HG03558 (cell line): Measurements from ENCODE around the gene GTSF1L.
A peak's percentile ranks its signal among the peaks of the same experiment; 100 is the strongest.

Source experiments
- ATAC-seq: cut with Tn5 transposase; IDR thresholded peaks from one replicate; pipeline ENCODE4 v1.9.1; 2021; ENCODE audit warnings: moderate number of reproducible peaks; ENCODE audit not compliant: unreplicated experiment; ENCODE audit errors: extremely low read depth

GTSF1L gene

DNA sequence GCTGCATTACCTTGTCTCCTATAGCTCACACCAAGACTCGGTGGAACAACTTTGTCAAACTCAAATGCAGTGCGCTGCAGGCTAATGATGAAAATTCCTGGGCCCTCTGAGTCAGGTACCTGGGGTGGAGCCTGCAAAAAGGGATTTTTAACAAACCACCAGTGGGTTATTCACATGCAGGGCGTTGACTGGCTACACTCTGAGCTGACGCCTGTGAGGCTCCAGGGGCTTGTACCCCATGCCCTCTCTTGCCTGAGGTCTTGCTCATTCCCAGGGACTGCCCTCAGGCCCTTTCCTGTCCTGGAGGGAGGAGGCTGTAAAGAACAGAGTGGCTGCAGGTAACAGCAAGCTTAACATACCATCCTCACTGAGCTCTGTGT lies 9.2 kb downstream of the GTSF1L start:
- no peak for ATAC-seq

- ATAC-seq = no peak
Measured at GRCh38 chr20:43716757-43717615, 9.8 kb downstream of the GTSF1L start.

GRCh38 chr20:43716123-43716522 lies 10.7 kb downstream of the GTSF1L start:
- no peak for ATAC-seq

DNA sequence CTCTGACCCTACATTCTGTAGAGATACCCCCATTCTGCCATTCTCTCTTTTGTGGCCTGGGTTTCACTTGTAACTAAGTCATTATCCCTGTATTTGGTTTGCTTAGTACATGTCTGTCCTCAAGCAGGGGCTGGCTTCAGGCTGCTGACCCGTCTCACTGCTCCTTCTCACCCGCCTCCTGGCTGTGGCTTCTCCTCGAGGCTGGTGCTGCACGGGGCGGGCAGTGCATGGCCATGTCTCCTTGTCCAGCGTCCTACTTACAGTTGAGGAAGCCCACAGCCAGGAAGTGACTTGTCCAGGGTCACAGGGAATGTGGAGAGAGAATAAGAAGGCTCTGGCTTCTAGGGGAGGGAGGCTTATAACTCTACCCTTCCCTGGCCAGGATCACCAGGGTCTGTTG lies 11.3 kb downstream of the GTSF1L start:
- ATAC-seq = no peak

DNA sequence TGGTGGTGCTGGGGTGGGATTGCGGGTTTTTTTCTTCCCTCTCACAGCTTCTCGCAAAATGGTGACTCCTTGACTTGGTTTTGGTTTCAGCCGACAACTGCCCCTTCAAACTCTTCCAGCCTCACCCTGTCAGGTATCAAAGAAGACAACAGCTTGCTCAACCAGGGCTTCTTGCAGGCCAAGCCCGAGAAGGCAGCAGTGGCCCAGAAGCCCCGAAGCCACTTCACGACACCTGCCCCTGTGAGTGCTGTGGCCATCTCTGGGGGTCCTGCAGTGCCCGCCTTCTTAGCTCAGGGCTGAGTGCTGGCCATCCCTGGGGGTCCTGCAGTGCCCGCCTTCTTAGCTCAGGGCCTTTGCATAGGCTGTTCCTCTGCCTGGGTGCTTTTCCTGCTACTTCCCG lies 11.8 kb downstream of the GTSF1L start:
- ATAC-seq = no peak

GRCh38 chr20:43711098-43711654 lies 15.6 kb downstream of the GTSF1L start:
- ATAC-seq = no peak

- ATAC-seq = peak; percentile 45
Measured at GRCh38 chr20:43710370-43711044, 16.3 kb downstream of the GTSF1L start.

DNA sequence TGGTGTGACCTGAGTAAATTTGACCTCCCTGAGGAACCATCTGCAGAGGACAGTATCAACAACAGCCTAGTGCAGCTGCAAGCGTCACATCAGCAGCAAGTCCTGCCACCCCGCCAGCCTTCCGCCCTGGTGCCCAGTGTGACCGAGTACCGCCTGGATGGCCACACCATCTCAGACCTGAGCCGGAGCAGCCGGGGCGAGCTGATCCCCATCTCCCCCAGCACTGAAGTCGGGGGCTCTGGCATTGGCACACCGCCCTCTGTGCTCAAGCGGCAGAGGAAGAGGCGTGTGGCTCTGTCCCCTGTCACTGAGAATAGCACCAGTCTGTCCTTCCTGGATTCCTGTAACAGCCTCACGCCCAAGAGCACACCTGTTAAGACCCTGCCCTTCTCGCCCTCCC lies 24.3 kb downstream of the GTSF1L start:
- ATAC-seq = no peak

DNA sequence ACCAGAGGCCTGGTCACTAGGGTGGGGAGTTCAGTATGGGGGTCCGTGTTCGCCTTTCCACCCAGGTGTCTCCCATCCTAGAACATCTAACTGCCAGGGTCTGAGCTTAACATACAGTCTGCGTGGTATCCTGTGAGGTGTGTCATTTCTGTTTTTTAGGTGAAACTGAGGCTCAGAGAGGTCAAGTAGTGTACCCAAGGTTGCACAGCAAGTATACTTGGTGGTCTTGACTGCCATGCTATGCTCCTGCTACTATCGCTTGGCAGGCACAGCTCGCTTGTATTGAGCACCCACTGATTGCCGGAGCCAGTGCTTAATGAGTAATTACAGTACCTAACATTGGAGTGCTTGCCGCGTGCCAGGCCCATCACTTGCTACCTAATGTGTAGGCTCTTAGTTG lies 26.2 kb downstream of the GTSF1L start:
- ATAC-seq = no peak

DNA sequence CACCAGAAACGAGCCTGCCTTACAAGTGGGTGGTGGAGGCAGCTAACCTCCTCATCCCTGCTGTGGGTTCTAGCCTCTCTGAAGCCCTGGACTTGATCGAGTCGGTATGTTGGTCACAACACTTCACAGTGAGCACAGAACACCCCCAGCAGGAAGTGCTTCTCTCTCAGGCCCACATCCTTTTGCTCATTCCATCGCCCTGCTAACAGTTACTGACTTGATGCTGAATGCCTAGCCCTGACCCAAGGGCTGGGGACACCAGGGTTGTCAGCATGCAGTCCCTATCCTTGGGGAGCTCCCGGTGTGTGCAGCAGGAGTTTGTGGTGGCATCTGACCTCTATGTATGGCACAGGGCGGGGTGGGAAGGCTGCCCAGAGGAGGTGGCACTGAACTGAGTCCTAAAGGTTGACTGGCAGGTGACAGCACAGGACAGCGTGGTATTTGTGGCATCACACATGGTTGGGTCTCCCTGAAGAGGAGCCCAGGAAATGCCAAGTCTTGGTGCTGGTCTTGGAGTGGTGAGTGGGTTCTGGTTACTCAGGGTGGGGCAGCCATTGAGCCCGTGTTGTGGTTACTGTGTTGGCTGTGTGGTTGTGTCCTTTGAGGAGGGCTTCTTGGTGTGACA lies 26.7 kb downstream of the GTSF1L start:
- no peak for ATAC-seq

- no peak for ATAC-seq
Measured at GRCh38 chr20:43695571-43695970, 31.2 kb downstream of the GTSF1L start.

DNA sequence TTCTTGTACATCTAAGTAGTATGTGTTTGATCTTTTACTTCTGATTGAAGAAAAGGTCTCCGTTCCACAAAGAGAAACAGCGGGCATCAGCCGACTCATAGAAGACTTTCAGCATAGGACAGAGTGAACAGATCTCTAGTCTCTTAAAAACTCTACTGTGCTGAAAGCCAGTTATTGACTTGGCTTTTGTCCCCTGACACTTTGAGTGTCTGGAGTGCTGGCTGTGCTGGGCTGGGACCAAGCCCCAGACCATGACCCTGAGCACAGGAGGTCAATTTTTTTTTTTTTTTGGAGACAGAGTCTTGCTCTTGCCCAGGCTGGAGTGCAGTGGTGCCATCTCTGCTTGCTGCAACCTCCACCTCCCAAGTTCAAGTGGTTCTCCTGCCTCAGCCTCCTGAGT lies 32.0 kb downstream of the GTSF1L start:
- ATAC-seq = no peak

DNA sequence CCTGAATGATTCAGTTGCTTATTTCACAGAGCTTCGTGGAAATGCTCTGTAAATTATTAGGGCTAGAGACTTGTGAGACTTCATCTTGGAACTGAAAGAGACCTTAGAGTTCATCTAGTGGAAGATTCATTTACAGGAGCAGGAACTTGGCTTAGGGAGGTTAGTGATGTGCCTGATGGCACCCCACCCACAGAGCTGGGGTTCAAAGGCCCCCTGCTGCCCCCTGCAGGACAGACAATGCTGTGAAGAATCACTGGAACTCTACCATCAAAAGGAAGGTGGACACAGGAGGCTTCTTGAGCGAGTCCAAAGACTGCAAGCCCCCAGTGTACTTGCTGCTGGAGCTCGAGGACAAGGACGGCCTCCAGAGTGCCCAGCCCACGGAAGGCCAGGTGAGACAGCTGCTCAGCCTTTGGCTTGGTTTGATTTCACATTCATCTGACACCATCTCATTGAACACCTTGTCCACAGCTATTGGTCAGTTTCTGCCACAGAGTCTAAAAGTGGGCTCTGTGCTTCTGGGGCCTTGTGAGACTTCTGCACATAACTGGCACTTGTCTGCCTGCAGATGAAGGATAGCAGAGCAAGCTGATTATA lies 34.8 kb downstream of the GTSF1L start:
- no peak for ATAC-seq

DNA sequence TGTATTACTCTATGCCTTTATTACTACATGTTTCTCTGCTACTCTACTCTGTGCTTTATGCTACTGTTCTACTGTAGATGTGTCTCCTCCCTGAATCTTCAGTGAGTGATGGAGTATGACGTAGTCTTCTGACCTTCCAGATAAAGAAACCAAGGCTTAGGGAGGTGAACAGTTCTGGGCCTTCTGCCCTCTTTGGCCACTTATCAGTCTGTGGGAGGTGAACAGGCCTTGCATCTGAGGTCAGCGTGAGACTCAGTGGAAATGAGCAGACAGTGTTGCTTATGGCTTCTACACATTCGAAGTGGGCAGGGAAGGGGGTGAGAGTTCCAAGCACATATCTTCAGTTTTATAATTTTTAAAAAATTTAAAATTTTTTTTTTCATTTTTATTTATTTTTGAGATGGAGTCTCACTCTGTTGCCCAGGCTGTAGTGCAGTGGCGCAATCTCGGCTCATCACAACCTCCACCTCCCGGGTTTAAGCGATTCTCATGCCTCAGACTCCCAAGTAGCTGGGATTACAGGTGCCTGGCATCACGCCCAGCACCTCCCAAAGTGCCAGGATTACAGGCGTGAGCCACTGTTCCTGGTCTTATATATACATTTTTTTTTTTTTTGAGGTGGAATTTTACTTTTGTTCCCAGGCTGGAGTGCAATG lies 35.7 kb downstream of the GTSF1L start:
- no peak for ATAC-seq

GRCh38 chr20:43689165-43689564 lies 37.6 kb downstream of the GTSF1L start:
- no peak for ATAC-seq

DNA sequence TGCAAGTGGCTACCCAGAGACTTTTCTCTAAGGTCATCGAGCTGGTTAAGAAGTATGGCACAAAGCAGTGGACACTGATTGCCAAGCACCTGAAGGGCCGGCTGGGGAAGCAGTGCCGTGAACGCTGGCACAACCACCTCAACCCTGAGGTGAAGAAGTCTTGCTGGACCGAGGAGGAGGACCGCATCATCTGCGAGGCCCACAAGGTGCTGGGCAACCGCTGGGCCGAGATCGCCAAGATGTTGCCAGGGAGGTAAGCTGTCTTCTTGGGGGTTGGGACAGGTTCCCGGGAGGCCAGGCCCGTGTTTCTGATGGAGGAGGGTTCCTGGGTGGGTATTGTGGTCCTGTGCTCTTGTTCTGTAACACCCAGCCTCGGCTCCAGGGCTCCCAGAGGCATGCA lies 40.0 kb downstream of the GTSF1L start:
- no peak for ATAC-seq

DNA sequence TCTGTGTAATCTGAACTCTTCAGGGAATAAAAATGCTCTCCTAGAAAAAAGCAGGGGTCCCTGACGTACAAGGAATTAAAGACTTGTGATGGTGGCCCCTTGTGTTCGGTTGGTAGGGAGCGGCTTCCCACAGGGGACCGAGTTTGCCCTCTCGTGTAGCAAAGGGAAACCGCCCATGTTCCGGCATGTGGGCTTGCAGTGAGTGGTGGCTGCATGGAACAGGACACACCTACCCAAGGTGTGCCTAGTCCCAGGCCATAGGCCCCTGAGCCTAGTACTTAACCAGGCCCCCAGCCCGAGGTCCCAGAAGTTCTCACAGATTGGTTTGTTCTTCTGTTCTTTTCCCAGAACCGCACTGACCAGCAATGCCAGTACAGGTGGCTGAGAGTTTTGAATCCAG lies 44.4 kb downstream of the GTSF1L start:
- ATAC-seq = peak; percentile 7

- ATAC-seq = peak; percentile 86
Measured at GRCh38 chr20:43681991-43682410, 44.8 kb downstream of the GTSF1L start.

DNA sequence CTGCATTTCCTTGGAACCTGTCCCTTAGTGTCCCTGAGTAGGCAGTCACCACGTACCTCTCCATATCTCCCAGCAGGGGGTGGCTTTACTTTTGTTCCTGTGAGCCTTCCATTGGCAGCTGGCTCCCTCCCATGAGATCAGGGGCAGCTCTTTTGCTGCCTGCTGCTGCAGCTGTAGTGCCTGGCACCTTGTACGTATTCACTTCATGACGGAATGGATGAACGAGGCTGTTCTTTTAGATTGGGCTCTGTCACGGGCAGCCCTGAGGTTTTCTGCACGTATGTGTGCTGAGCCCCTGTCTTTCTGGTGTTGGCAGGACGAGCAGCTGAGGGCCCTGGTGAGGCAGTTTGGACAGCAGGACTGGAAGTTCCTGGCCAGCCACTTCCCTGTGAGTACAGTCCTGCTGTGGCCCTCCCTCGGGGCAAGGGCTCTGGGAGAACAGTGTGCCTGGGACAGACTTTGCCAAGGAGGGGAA lies 45.3 kb downstream of the GTSF1L start:
- ATAC-seq = no peak

DNA sequence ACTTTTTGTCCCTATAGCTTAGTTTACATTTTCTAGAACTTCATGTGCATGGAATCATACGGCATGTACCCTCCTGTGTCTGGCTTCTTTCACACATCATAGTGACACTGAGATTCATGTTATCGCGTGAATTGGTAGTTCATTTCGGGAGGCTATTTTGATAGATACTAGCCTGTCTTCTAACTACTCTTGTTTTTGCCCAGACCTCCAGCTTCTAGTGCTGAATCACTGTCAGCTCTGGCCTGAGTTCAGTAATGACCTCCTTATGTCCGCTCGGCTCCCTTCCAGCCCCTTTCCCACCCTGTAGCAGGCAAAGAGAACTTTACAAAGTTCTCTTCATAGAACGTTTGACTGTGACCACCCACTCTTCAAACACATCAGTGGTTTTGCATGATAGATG lies 45.8 kb downstream of the GTSF1L start:
- ATAC-seq = no peak
